Measurements from ENCODE around the gene ACSM3. TPM values are rescaled to one million over a fixed set of nuclear protein-coding genes. Genes with fewer than 3 reads are reported as not detected.

The ACSM3 gene
- total RNA-seq, 2 experiments from 2014 or later: 4.6 to 6.2 TPM

DNA sequence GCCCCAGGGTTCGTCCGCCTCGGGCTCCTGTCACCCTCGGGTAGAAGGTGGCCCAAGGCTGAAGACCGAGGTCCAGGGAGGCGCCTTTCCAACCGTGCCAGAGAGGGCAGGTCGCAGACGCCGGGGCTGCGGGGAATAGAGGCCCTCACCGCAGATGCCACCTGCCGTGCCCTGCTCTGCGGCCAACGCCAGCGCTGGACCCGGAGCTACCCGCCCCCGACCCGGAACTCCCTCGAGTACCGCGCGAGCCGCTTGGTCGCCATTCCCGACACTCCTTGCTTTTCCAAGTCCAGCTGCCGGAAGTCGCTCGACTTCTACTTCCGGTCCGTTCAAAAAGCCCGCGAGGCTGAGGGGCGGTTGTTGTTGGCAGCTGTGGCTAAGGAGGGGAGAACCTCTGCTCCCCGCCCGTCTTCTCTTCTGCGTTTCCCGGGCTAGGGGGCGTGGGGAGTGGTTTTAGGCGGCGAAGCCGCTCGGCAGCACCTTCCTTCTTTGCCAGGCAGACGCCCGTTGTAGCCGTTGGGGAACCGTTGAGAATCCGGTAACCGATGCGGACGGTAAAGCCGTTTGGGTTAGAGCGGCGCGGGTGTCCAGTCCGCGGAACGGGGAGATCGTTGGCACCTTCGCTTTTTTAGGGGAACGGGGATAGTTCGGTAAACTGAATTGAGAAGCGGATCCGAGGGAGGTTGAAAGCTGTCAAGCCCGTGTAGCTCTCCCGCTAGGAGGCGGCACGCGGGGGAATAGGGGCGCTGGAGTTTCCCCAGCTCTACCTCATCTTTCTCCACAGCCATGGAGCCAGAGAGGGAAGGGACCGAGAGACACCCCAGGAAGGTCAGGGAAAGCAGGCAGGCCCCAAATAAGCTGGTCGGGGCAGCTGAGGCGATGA is 42.6 kb downstream of the ACSM3 start, which contains the start of the genes ERI2 and REXO5:
ERI2 (minus strand) TSS at position 305 of the 883 bp plus-strand sequence; CDS start at position 263, 42 bp downstream.
REXO5 (plus strand) TSS at position 360 of the 883 bp plus-strand sequence; CDS start at position 787, 427 bp downstream.
- ATAC-seq (ENCODE audit: poor library complexity) (peak; percentile 88), DNase-seq (peak; percentile 49 to 87 (median 62))
- ChIA-PET CTCF (interaction anchor here (0.6 to 1.5 kb wide), 8 partner anchors 8 to 265 kb away, joined by 3 to 5 read pairs (median 3); partner anchors contain the start of gene ACSM3), POLR2A (interaction anchor here (0.8 to 1.8 kb wide), 7 partner anchors 8 to 94 kb away, joined by 3 to 12 read pairs (median 6); partner anchors contain the start of genes ACSM3, DCUN1D3, LYRM1 and THUMPD1)
- TF ChIP-seq CTCF (IDR thresholded peaks at IDR 0.05): peak; percentile 33
- H3K4me3 Mint-ChIP-seq: peak within 1 kb of the TSS; percentile 98
- peaks cover 17% of the 10 kb centered on the region for H3K4me1 Mint-ChIP-seq (ENCODE audit: low read depth)
- H3K4me3 ChIP-seq (ENCODE audit: low read length): peak within 1 kb of the TSS; percentile 92
- H3K36me3 ChIP-seq (ENCODE audit: insufficient read depth, low read length): no peaks in the 10 kb centered on the region
- H3K36me3 Mint-ChIP-seq (ENCODE audit: low read depth): peaks cover 5% of the 10 kb centered on the region
- peak within 1 kb of the TSS; percentile 49 to 72 for H3K27ac ChIP-seq (ENCODE audit: low read depth in 1 of 2, low read length in 2 of 2)
- H3K9me3 ChIP-seq (ENCODE audit: control insufficient read depth in 1 of 2, insufficient read depth in 1 of 2, low read length in 2 of 2): no peaks in the 10 kb centered on the region
- H3K27me3 Mint-ChIP-seq: no peaks in the 10 kb centered on the region
- no peaks in the 10 kb centered on the region for H3K9me3 Mint-ChIP-seq
- H3K27ac Mint-ChIP-seq: peak within 1 kb of the TSS; percentile 81
- intact Hi-C loops (cut with DNase I, micrococcal nuclease): loop anchor here (2.0 to 5.0 kb wide), 3 partner anchors 64 to 96 kb away; partner anchors contain the start of genes THUMPD1 (in 2 of the 2), DCUN1D3 (in 1 of the 2) and LYRM1 (in 1 of the 2)
- peaks cover 23% of the 10 kb centered on the region for H3K4me1 ChIP-seq (ENCODE audit: insufficient read depth, low read length)
- no peaks in the 10 kb centered on the region for H3K27me3 ChIP-seq (ENCODE audit: control insufficient read depth in 1 of 2, insufficient read depth in 2 of 2, low read length in 2 of 2)

DNA sequence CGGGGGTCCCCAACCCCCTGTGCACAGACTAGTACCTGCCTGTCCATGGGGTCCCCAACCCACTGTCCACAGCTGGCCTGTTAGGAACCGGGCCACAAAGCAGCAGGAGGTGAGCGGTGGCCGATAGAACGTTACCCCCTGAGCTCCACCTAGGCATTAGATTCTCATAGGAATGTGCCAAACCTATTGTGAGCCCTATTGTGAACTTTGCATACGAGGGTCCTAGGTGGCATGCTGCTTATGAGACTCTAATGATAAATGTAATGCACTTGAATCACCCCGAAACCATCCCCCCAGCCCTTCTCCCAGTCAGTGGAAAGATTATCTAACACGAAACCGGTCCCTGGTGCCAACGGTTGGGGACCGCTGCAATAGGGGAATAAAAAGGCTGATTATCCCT is 44.0 kb downstream of the ACSM3 start:
- DNase-seq (no peak), ATAC-seq (ENCODE audit: poor library complexity) (no peak)
- Histone ChIP-seq H3K36me3 (ENCODE audit: insufficient read depth, low read length) (no peaks in the 10 kb centered on the region), H3K27ac (ENCODE audit: low read depth in 1 of 2, low read length in 2 of 2) (no peak overlapping the region), H3K4me1 (ENCODE audit: insufficient read depth, low read length) (peaks cover 23% of the 10 kb centered on the region), H3K27me3 (ENCODE audit: control insufficient read depth in 1 of 2, insufficient read depth in 2 of 2, low read length in 2 of 2) (no peaks in the 10 kb centered on the region), H3K4me3 (ENCODE audit: low read length) (no peak overlapping the region), H3K9me3 (ENCODE audit: control insufficient read depth in 1 of 2, insufficient read depth in 1 of 2, low read length in 2 of 2) (no peaks in the 10 kb centered on the region)
- CTCF ChIA-PET: no interaction called here
- Mint-ChIP-seq H3K27me3 (no peaks in the 10 kb centered on the region), H3K27ac (no peak overlapping the region), H3K4me3 (peak overlapping the region; percentile 86), H3K36me3 (ENCODE audit: low read depth) (peaks cover 5% of the 10 kb centered on the region), H3K4me1 (ENCODE audit: low read depth) (peaks cover 17% of the 10 kb centered on the region), H3K9me3 (no peaks in the 10 kb centered on the region)
- POLR2A ChIA-PET: no interaction called here
- TF ChIP-seq CTCF (IDR thresholded peaks at IDR 0.05): no peak
- intact Hi-C loops (cut with DNase I, micrococcal nuclease): loop anchor here (2.0 to 5.0 kb wide), 3 partner anchors 66 to 94 kb away; partner anchors contain the start of genes THUMPD1 (in 2 of the 2), DCUN1D3 (in 1 of the 2) and LYRM1 (in 1 of the 2)

DNA sequence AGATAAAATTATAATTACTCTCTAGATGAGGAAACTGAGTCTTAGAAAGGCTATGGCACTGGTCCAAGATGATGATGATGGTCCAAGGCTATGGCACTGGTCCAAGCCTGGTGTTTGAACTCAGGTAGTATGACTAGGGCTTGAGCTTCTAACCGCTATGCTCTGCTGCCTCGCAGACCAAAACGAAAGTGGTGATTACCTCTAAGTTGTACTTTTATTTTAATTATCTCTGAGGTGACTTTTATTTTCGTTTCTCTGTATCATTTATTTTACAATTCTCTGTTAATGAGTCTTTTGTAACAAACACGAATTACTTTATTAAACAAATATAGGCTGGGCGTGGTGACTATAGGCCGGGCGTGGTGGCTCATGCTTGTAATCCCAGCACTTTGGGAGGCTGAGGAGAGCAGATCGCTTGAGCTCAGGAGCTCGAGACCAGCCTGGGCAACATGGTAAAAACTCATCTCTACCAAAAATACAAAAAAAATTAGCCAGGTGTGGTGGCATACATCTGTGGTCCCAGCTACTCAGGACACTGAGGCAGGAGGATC is 48.1 kb downstream of the ACSM3 start:
- ChIA-PET POLR2A (no interaction called here), CTCF (no interaction called here)
- Histone ChIP-seq H3K36me3 (ENCODE audit: insufficient read depth, low read length) (no peaks in the 10 kb centered on the region), H3K4me3 (ENCODE audit: low read length) (no peak overlapping the region), H3K27ac (ENCODE audit: low read depth in 1 of 2, low read length in 2 of 2) (no peak overlapping the region), H3K4me1 (ENCODE audit: insufficient read depth, low read length) (peaks cover 13% of the 10 kb centered on the region), H3K27me3 (ENCODE audit: control insufficient read depth in 1 of 2, insufficient read depth in 2 of 2, low read length in 2 of 2) (no peaks in the 10 kb centered on the region), H3K9me3 (ENCODE audit: control insufficient read depth in 1 of 2, insufficient read depth in 1 of 2, low read length in 2 of 2) (no peaks in the 10 kb centered on the region)
- no peak for TF ChIP-seq CTCF (IDR thresholded peaks at IDR 0.05)
- intact Hi-C loops (cut with DNase I, micrococcal nuclease): no loop called here
- no peak for ATAC-seq (ENCODE audit: poor library complexity)
- Mint-ChIP-seq H3K9me3 (no peaks in the 10 kb centered on the region), H3K4me1 (ENCODE audit: low read depth) (peaks cover 8% of the 10 kb centered on the region), H3K27me3 (no peaks in the 10 kb centered on the region), H3K27ac (no peak overlapping the region), H3K4me3 (no peak overlapping the region), H3K36me3 (ENCODE audit: low read depth) (no peaks in the 10 kb centered on the region)
- DNase-seq: no peak

Data from CD4-positive, alpha-beta T cell (primary cell).